H1 (cell line): ENCODE measurements around the gene PRPF38A. TPM values are rescaled to one million over a fixed set of nuclear protein-coding genes. Genes with fewer than 3 reads are reported as not detected.

Source experiments
- CTCF ChIA-PET: fragments of 300-600 bp; sonication (Branson Sonifier 250); formaldehyde crosslinking; loops from one replicate; lab custom pipeline; 2021; ENCODE audit not compliant: partially characterized antibody; lab: Charles Lee
- POLR2A ChIA-PET: fragments of 300-600 bp; sonication (Branson Sonifier 250); formaldehyde crosslinking; loops from one replicate; lab custom pipeline; 2021; ENCODE audit warnings: inconsistent platforms; ENCODE audit not compliant: partially characterized antibody; lab: Charles Lee
- DNase-seq, 2 experiments: peaks; one replicate each; pipeline versions ENCODE4 v3.0.0 to v3.0.0-alpha.2; 2010 to 2022; ENCODE audit warnings: low spot score in 2 of 2, low read depth in 1 of 2, mixed read lengths in 1 of 2
- FAIRE-seq: peaks from 2 replicates; lab custom pipeline; 2011; peaks lifted over from hg19 to GRCh38; lab: Jason Lieb, UNC
- H2AFZ ChIP-seq: 2 replicates; pipeline ENCODE4 v1.8.1; 2012; ENCODE audit warnings: low read length, inconsistent platforms
- H2AK5ac ChIP-seq: 2 replicates; pipeline ENCODE4 v1.6.1; 2013; ENCODE audit warnings: low read depth, low read length
- H2BK120ac ChIP-seq: replicated peaks from 2 replicates; pipeline ENCODE3; 2013; ENCODE audit warnings: low read depth, low read length, inconsistent platforms
- H2BK12ac ChIP-seq: 2 replicates; pipeline ENCODE4 v1.6.1; 2013; ENCODE audit warnings: low read depth, low read length
- H2BK15ac ChIP-seq: 2 replicates; pipeline ENCODE4 v1.6.1; 2013; ENCODE audit warnings: low read length
- H2BK20ac ChIP-seq: 2 replicates; pipeline ENCODE4 v1.6.1; 2013; ENCODE audit warnings: low read length
- H2BK5ac ChIP-seq: 2 replicates; pipeline ENCODE4 v1.6.1; 2013; ENCODE audit warnings: low read depth, low read length
- H3K14ac ChIP-seq: 2 replicates; pipeline ENCODE4 v1.6.1; 2013; ENCODE audit warnings: inconsistent platforms; ENCODE audit not compliant: insufficient read length
- H3K18ac ChIP-seq: 2 replicates; pipeline ENCODE4 v1.6.1; 2013; ENCODE audit warnings: low read length; ENCODE audit errors: extremely low read depth
- H3K23ac ChIP-seq: 2 replicates; pipeline ENCODE4 v1.6.1; 2013; ENCODE audit warnings: inconsistent platforms; ENCODE audit not compliant: insufficient read length
- H3K23me2 ChIP-seq: 2 replicates; pipeline ENCODE4 v1.6.1; 2013; ENCODE audit warnings: low read depth, low read length
- H3K27ac ChIP-seq: 2 replicates; pipeline ENCODE4 v1.6.1; 2011; ENCODE audit warnings: low read depth, low read length, inconsistent platforms
- H3K27me3 ChIP-seq, 4 experiments: replicated peaks in 1 of 4; 1 replicate in 1 of 4; 2 replicates in 3 of 4; pipeline versions ENCODE4 v1.6.1 to v1.8.1; 2011 to 2013; ENCODE audit warnings: low read length in 3 of 4, mild to moderate bottlenecking in 3 of 4, inconsistent platforms in 2 of 4, mixed read lengths in 2 of 4, moderate library complexity in 1 of 4; ENCODE audit not compliant: control insufficient read depth in 3 of 4, insufficient read depth in 3 of 4; ENCODE audit errors: extremely low read depth in 1 of 4
- H3K36me3 ChIP-seq, 4 experiments: 2 replicates each; pipeline versions ENCODE4 v1.6.1 to v1.8.1; 2011 to 2013; ENCODE audit warnings: mild to moderate bottlenecking in 4 of 4, low read length in 3 of 4, moderate library complexity in 2 of 4, control low read depth in 1 of 4, inconsistent platforms in 1 of 4; ENCODE audit not compliant: insufficient read depth in 4 of 4, control insufficient read depth in 2 of 4
- H3K4ac ChIP-seq: replicated peaks from 2 replicates; pipeline ENCODE3; 2013; ENCODE audit warnings: low read length, low read depth, mixed read lengths, inconsistent platforms; ENCODE audit not compliant: insufficient read length
- H3K4me1 ChIP-seq, 4 experiments: replicated peaks in 1 of 4; 1 replicate in 1 of 4; 2 replicates in 3 of 4; pipeline versions ENCODE4 v1.6.1 to v1.8.1; 2011 to 2013; ENCODE audit warnings: low read length in 3 of 4, inconsistent platforms in 2 of 4, mixed read lengths in 1 of 4; ENCODE audit not compliant: insufficient read depth in 4 of 4, control insufficient read depth in 3 of 4
- H3K4me2 ChIP-seq, 2 experiments: 2 replicates each; pipeline versions ENCODE4 v1.6.1 to v1.8.1; 2011 to 2013; ENCODE audit warnings: low read depth in 2 of 2, low read length in 2 of 2, control low read depth in 1 of 2, inconsistent platforms in 1 of 2, mild to moderate bottlenecking in 1 of 2; ENCODE audit not compliant: insufficient read depth in 1 of 2
- H3K4me3 ChIP-seq, 4 experiments: fragments of 200-600, 300-600 bp in 1 of 4; sonication (generic), shearing (Covaris generic), sonication (Bioruptor Twin) in 1 of 4; 2 replicates each; pipeline versions ENCODE4 v1.5.1 to v1.8.1; 2011 to 2016; ENCODE audit warnings: low read length in 4 of 4, low read depth in 3 of 4, control low read depth in 2 of 4, inconsistent platforms in 2 of 4, mild to moderate bottlenecking in 2 of 4, mixed read lengths in 1 of 4, moderate library complexity in 1 of 4; ENCODE audit not compliant: insufficient read depth in 2 of 4; ENCODE audit errors: extremely low read depth in 1 of 4
- H3K56ac ChIP-seq: replicated peaks from 2 replicates; pipeline ENCODE3; 2013; ENCODE audit warnings: low read depth, mild to moderate bottlenecking, mixed read lengths, low read length, inconsistent platforms; ENCODE audit not compliant: insufficient read length
- H3K79me1 ChIP-seq: 2 replicates; pipeline ENCODE4 v1.6.1; 2013; ENCODE audit warnings: low read depth, low read length, control low read depth
- H3K79me2 ChIP-seq, 2 experiments: 2 replicates each; pipeline versions ENCODE4 v1.6.1 to v1.8.1; 2012 to 2013; ENCODE audit warnings: low read length in 2 of 2, mild to moderate bottlenecking in 2 of 2, inconsistent platforms in 1 of 2; ENCODE audit not compliant: insufficient read depth in 2 of 2, control insufficient read depth in 1 of 2
- H3K9ac ChIP-seq, 4 experiments: replicated peaks in 1 of 4; 1 replicate in 1 of 4; 2 replicates in 3 of 4; pipeline versions ENCODE4 v1.6.1 to v1.8.1; 2011 to 2013; ENCODE audit warnings: low read depth in 3 of 4, low read length in 3 of 4, control low read depth in 2 of 4, mild to moderate bottlenecking in 2 of 4, moderate library complexity in 2 of 4, inconsistent platforms in 1 of 4; ENCODE audit errors: extremely low read depth in 1 of 4
- H3K9me3 ChIP-seq, 2 experiments: 2 replicates each; pipeline versions ENCODE4 v1.6.1 to v1.8.1; 2012 to 2013; ENCODE audit warnings: mild to moderate bottlenecking in 2 of 2, moderate library complexity in 2 of 2, control low read depth in 1 of 2, inconsistent platforms in 1 of 2, low read depth in 1 of 2, low read length in 1 of 2, mixed read lengths in 1 of 2; ENCODE audit not compliant: insufficient read depth in 2 of 2
- H4K20me1 ChIP-seq, 2 experiments: replicated peaks in 1 of 2; 2 replicates each; pipeline versions ENCODE3 to v1.8.1; 2011 to 2013; ENCODE audit warnings: inconsistent platforms in 2 of 2, low read length in 2 of 2, mild to moderate bottlenecking in 1 of 2; ENCODE audit not compliant: insufficient read depth in 2 of 2, control insufficient read depth in 1 of 2
- H4K5ac ChIP-seq: 2 replicates; pipeline ENCODE4 v1.6.1; 2013; ENCODE audit warnings: low read length, low read depth, mixed read lengths, inconsistent platforms; ENCODE audit not compliant: insufficient read length
- H4K8ac ChIP-seq: 2 replicates; pipeline ENCODE4 v1.8.0; 2013; ENCODE audit warnings: mild to moderate bottlenecking, moderate library complexity, low read length, inconsistent platforms; ENCODE audit not compliant: insufficient read depth; ENCODE audit errors: extremely low read depth
- H4K91ac ChIP-seq: replicated peaks from 2 replicates; pipeline ENCODE3; 2013; ENCODE audit warnings: low read length, mixed read lengths, inconsistent platforms; ENCODE audit not compliant: insufficient read length
- ATF2 ChIP-seq: IDR thresholded peaks from 2 replicates; pipeline ENCODE4 v1.6.1; 2012; ENCODE audit warnings: low read length, inconsistent platforms
- CBX5 ChIP-seq: fragments of 300-800, 300-1000 bp; sonication (generic); IDR thresholded peaks from 2 replicates; pipeline ENCODE4 v1.7.1; 2016; ENCODE audit warnings: antibody characterized with exemption, low read length, low read depth
- CEBPB ChIP-seq: IDR thresholded peaks from 2 replicates; pipeline ENCODE4 v1.6.1; 2012; ENCODE audit warnings: low read depth, low read length
- HDAC2 ChIP-seq, 2 experiments: fragments of 300-600 bp in 1 of 2; sonication (generic) in 1 of 2; IDR thresholded peaks; 2 replicates each; pipeline ENCODE4 v1.6.1; 2011 to 2012; ENCODE audit warnings: low read depth in 2 of 2, low read length in 2 of 2, mild to moderate bottlenecking in 2 of 2, moderate library complexity in 2 of 2, borderline replicate concordance in 1 of 2, inconsistent platforms in 1 of 2
- JUND ChIP-seq: IDR thresholded peaks from 2 replicates; pipeline ENCODE4 v1.6.1; 2011; ENCODE audit warnings: mild to moderate bottlenecking, improper control_type of control experiment, low read length
- RAD21 ChIP-seq, 2 experiments: IDR thresholded peaks in 1 of 2; conservative IDR thresholded peaks in 1 of 2; 2 replicates each; pipeline ENCODE4 v1.6.1; 2011; ENCODE audit warnings: low read depth in 2 of 2, low read length in 2 of 2, improper control_type of control experiment in 1 of 2, inconsistent platforms in 1 of 2, mild to moderate bottlenecking in 1 of 2, moderate library complexity in 1 of 2
- RXRA ChIP-seq: IDR thresholded peaks from 2 replicates; pipeline ENCODE4 v1.6.1; 2011; ENCODE audit warnings: low read depth, mild to moderate bottlenecking, low read length, moderate library complexity; ENCODE audit not compliant: insufficient read depth
- SP2 ChIP-seq: IDR thresholded peaks from 2 replicates; pipeline ENCODE4 v1.6.1; 2012; ENCODE audit warnings: mild to moderate bottlenecking, low read length, inconsistent platforms
- SRF ChIP-seq: IDR thresholded peaks from 2 replicates; pipeline ENCODE4 v1.6.1; 2011; ENCODE audit warnings: mild to moderate bottlenecking, low read depth, low read length, moderate library complexity
- TEAD4 ChIP-seq: IDR thresholded peaks from 2 replicates; pipeline ENCODE4 v1.6.1; 2012; ENCODE audit warnings: low read depth, low read length, inconsistent platforms, mixed read lengths
- WGBS, 2 experiments: shearing (Covaris generic) in 1 of 2; methylation state at CpG; one replicate each; pipeline versions ENCODE4 v1.1.6 to v1.1.7; 2013 to 2015; ENCODE audit warnings: low lambda C conversion rate in 2 of 2, mixed read lengths in 2 of 2, inconsistent platforms in 1 of 2, low coverage in 1 of 2, missing lambda C conversion rate in 1 of 2; ENCODE audit not compliant: insufficient replicate concordance in 2 of 2, insufficient coverage in 1 of 2, insufficient read length in 1 of 2; ENCODE audit errors: extremely low coverage in 1 of 2, missing lambda C conversion rate in 1 of 2; 5-methylcytosine and 5-hydroxymethylcytosine counted together
- polyA plus RNA-seq, 7 experiments: library from polyadenylated mRNA; depleted of rRNA in 3 of 7; stranded (reverse) in 5 of 7; unstranded in 2 of 7; fragments of >200 nt in 5 of 7; fragments of 200-250 nt in 2 of 7; gene quantifications; 1 replicate in 5 of 7; 2 replicates in 1 of 7; 4 replicates in 1 of 7; pipeline versions ENCODE4 v1.2.1 to v1.2.3, GENCODE V29; 2011 to 2013; ENCODE audit warnings: missing spikeins in 2 of 7, mixed read lengths in 2 of 7
- total RNA-seq: library from RNA; stranded (reverse); fragmentation: NEBNext Ultra II Directional; extraction: Animal tissue kit (Norgen Biotek cat#: 25700); gene quantifications from 2 replicates; pipeline ENCODE4 v1.2.1, GENCODE V29; 2021
- TF ChIP-seq, protein P1 (sequence below): IDR thresholded peaks from 2 replicates; pipeline ENCODE4 v1.6.1; 2012; ENCODE audit warnings: inconsistent platforms

PRPF38A gene
- total and polyA plus RNA-seq, 2 of the 8 experiments (the other 6 are each of a cell fraction or from before 2014, with no cell fraction given) = 25.6 to 76.2 TPM

- CTCF ChIA-PET = interaction anchor here (0.6 to 2.0 kb wide), 5 partner anchors 10 to 1436 kb away, joined by 3 to 9 read pairs (median 4); no protein-coding TSS in a partner anchor
- TF ChIP-seq RXRA (no peak), HDAC2 (IDR thresholded peaks at IDR 0.05; ENCODE audit: borderline replicate concordance in 1 of 2, low read depth in 2 of 2, low read length in 2 of 2) (no peak), CEBPB (no peak), SRF (no peak), SP2 (no peak), CBX5 (no peak), RAD21 (IDR thresholded peaks at IDR 0.05 in 1 of 2, conservative IDR thresholded peaks at IDR 0.05 in 1 of 2; ENCODE audit: low read depth in 2 of 2, low read length in 2 of 2) (no peak), TEAD4 (no peak), ATF2 (no peak), JUND (no peak)
- TF ChIP-seq, protein P1, sequence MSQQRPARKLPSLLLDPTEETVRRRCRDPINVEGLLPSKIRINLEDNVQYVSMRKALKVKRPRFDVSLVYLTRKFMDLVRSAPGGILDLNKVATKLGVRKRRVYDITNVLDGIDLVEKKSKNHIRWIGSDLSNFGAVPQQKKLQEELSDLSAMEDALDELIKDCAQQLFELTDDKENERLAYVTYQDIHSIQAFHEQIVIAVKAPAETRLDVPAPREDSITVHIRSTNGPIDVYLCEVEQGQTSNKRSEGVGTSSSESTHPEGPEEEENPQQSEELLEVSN = no peak
These were observed 43.8 kb upstream of the PRPF38A start for GRCh38 chr1:52360595-52360968.

More at GRCh38 chr1:52360595-52360968, 43.8 kb upstream of the PRPF38A start:
- Histone ChIP-seq H2AK5ac (no peak overlapping the region), H2BK20ac (no peak overlapping the region), H3K9me3 (no peaks in the 10 kb centered on the region), H3K9ac (no peak overlapping the region), H3K27me3 (no peaks in the 10 kb centered on the region), H3K4me3 (no peak overlapping the region), H3K23me2 (peaks cover 8% of the 10 kb centered on the region), H3K36me3 (peaks cover 20 to 65% (median 52%) of the 10 kb centered on the region in 4 experiments; a peak in 6 of 8 replicates), H2BK15ac (no peak overlapping the region), H3K4me2 (no peak overlapping the region), H3K79me2 (peaks cover 0 to 5% of the 10 kb centered on the region in 2 experiments; a peak in 1 of 4 replicates), H3K79me1 (peaks cover 9% of the 10 kb centered on the region; the same call in 1 of the 2 replicates), H3K4ac (no peak overlapping the region), H2AFZ (no peak overlapping the region), H2BK120ac (no peak overlapping the region), H3K4me1 (peaks cover 0 to 9% (median 4%) of the 10 kb centered on the region in 4 experiments; a peak in 6 of 7 replicates), H2BK5ac (no peak overlapping the region), H3K23ac (no peak overlapping the region), H3K18ac (no peak overlapping the region), H4K91ac (no peak overlapping the region), H4K5ac (no peak overlapping the region), H2BK12ac (no peak overlapping the region), H3K14ac (no peak overlapping the region), H3K56ac (no peak overlapping the region), H3K27ac (no peak overlapping the region), H4K20me1 (peaks cover 3 to 12% of the 10 kb centered on the region in 2 experiments), H4K8ac (no peak overlapping the region)
- 92% methylated on average over 7 of the region's 7 CpGs; no CpG with 5 or more reads in 1 of the 2 experiments for WGBS, 2 experiments
- DNase-seq (no peak), FAIRE-seq (no peak)
- POLR2A ChIA-PET = interaction anchor here (1.2 to 2.4 kb wide), 3 partner anchors 9 to 23 kb away, joined by 3 to 9 read pairs (median 3); no protein-coding TSS in a partner anchor
